ENCODE results near the gene ZMYND15.

ZMYND15 gene

DNA sequence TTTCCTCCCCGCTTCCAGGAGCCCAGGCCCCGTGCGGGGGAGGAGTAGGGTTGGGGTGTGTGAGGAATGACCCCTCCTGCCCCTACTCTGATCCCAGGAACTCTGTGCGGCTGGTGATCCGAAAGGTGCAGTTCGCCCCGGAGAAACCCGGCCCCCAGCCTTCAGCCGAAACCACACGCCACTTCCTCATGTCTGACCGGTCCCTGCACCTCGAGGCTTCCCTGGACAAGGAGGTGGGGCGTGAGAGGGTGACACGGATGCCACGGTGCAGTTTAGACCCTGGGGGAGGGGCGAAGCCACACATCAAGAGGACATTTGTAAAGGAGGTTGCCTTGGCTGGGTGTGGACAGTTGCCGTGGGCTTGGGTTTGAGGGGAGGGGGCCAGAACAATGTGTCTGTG lies 21.8 kb upstream of the ZMYND15 start:
- no peak for DNase-seq (ENCODE audit: low read depth)

DNA sequence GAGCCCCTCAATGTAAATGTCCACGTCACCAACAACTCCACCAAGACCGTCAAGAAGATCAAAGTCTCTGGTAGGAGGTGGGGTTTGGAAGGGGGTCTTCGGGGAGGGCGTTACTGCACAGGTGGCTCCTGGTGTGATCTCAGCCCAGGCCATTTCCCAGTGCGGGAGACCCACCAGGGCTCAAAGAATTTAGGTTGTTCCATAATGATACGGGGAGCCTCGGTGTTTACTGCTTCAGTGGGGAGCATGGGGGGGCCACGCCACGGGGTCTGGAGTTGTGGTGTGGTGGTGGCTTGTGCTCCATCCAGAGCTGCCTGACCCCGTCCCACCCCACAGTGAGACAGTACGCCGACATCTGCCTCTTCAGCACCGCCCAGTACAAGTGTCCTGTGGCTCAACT lies 21.4 kb upstream of the ZMYND15 start:
- DNase-seq (ENCODE audit: low read depth) = no peak

DNA sequence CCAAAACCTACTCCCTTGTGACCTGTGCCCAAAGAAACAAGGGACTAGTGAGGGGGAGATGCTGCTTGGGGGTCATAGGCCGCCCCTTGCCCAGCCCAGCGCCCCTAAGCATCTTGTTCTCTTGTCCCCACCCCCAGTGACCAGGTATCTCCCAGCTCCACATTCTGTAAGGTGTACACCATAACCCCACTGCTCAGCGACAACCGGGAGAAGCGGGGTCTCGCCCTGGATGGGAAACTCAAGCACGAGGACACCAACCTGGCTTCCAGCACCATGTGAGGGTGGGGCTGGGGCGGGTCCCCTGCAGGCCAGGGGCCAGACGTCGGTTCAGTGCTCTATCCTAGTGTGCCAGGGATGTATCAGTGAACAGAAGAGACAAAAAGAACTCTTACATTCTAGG lies 20.5 kb upstream of the ZMYND15 start:
- DNase-seq (ENCODE audit: low read depth) = no peak

DNA sequence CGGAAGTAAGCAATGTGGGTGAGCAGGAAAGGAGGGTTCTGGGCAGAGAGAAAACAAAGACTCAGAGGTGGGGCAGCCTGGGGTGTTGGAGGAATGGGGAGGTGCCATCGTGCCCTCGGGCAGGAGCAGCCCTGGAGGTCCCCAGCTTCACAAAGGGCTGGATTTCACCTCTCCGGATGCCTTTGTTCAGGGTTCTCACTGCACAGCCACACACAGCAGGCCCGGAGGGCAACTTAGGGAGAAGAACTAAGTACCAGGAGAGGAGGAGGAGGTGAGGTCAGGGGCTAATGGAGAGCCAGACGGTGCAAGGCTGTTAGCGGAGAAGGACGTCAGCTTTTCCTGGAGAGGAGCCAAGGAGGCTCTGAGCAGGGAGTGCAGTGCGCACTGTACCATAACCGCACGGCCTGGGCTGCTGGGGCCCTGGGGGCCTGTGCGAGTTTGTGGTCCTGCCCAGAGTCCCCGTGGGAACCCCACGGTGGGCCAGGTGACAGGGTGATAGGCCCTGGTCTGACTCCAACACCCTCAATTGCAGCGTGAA lies 19.9 kb upstream of the ZMYND15 start:
- DNase-seq (ENCODE audit: low read depth) = no peak

DNA sequence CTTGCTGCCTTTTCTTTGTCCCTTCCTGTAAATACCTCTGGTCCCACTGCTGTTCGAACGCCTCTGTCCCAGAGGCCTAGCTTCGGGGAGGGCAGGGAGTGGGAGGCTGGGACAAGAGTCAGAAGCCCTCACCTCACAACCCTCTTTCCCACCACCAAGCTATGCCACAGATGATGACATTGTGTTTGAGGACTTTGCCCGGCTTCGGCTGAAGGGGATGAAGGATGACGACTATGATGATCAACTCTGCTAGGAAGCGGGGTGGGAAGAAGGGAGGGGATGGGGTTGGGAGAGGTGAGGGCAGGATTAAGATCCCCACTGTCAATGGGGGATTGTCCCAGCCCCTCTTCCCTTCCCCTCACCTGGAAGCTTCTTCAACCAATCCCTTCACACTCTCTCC lies 18.8 kb upstream of the ZMYND15 start:
- DNase-seq (ENCODE audit: low read depth) = no peak

DNA sequence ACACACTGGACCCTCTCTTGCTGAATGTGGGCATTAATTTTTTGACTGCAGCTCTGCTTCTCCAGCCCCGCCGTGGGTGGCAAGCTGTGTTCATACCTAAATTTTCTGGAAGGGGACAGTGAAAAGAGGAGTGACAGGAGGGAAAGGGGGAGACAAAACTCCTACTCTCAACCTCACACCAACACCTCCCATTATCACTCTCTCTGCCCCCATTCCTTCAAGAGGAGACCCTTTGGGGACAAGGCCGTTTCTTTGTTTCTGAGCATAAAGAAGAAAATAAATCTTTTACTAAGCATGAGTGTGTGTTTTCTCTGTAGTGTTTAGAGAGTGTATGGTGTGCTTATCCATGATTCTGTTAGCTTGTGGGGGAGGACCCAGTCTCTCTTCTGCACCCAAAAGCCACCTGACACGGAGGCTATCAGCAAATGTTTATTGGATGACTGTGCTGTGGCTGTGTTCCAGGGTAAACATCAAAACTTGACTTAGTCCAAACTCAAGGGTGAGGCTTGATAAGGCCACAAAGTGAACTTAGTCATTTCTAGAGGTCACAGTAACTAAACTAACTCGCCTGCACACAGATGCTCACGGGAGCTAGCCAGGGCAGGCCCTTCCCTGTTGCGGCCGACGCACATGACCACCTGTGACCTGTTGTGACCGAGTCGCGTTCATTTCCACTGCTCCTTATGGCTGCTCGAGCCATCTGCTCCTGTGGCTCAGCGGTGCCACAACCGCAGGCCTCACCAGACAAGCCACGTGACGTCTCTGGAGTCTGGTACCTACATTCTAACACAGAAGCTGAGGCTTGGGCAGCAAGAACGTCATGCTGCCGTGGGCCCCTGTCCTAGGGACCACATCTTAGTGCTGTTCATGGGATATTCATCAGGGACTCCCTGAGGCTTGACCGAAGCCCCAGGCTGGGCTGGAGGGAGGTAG lies 18.2 kb upstream of the ZMYND15 start:
- no peak for DNase-seq (ENCODE audit: low read depth)

DNA sequence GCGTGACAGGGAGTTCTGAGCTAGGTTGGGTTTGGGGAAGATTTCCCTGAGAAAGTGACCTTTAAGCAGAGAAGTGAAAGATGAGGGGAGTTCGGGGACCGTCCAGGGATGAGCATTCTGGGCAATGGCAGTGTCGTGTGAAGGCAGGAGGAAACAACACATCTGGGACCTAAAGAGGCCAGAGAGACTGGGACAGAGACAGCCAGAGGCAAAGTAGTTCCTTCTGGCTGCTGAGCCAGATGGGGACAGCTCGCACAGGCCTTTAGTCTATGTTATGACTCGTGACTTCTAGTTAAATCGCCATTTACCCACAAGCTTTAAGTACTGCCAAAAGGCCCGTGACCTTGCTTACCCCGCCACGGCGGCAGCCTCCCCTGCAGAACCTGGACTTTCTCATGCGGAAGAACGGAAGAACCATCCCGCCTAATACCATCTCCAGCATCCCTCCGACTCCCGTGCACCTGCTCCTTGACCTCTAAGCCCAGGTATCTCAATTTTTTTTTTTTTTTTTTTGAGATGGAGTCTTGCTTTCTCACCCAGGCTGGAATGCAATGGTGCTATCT lies 16.9 kb upstream of the ZMYND15 start:
- no peak for DNase-seq (ENCODE audit: low read depth)

DNA sequence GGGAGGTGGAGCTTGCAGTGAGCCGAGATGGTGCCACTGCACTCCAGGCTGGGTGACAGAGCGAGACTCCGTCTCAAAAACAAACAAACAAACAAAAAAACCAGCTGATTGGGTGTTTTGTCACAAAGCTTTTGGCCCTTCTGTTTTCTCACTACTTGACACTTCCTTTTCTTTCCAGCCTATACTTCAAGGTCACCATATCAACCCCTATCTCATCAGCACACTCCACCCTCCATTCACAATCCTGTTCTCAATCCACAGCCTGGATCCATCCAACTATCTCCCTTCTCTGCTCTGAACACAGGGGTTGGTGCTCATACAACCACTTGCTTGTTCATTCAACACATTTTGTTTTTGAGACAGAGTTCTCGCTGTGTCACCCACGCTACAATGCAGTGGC lies 15.0 kb upstream of the ZMYND15 start:
- no peak for DNase-seq (ENCODE audit: low read depth)

DNA sequence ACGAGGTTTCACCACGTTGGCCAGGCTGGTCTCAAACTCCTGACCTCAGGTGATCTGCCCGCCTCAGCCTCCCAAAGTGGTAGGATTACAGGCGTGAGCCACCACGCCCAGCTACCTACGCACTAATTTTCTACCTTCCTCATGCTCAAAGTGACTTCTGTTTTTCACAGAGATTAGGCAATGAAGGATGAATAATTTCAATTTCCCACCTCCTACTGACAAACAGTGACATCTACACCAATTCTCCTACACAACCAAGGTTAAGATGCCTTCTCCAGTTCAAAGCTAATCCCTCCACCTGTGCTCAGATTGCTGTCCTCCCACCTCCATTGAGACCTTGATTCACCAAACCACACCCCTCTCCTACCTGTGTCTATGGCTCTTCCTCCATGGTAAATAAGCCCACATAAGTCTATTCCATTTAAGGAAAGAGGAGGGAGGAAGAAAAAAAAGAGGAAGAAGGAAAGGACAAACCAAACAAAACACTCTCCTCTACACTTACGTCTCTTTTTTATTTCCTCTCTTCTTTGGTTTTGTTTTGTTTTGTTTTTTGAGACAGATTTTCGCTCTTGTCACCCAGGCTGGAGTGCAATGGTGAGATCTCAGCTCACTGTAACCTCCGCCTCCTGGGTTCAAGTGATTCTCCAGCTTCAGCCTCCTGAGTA lies 13.9 kb upstream of the ZMYND15 start:
- no peak for DNase-seq (ENCODE audit: low read depth)

DNA sequence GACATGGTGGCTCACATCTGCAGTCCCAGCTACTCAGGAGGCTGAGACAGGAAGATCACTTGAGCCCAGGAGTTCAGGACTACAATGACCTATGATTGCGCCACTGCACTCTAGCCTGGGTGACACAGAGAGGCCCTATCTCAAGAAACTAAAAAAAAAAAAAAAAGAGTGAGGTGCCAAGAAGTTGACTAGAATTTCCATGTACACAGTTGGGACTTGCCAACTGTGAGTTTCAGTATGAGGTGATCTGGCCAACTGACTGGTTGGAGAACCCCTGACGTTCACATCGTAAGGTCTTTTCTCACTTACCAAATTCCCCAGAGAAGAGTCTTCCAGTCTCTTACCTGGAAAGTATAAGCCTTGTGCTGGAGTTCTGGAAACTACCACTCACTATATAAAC lies 11.5 kb upstream of the ZMYND15 start:
- no peak for DNase-seq (ENCODE audit: low read depth)

DNA sequence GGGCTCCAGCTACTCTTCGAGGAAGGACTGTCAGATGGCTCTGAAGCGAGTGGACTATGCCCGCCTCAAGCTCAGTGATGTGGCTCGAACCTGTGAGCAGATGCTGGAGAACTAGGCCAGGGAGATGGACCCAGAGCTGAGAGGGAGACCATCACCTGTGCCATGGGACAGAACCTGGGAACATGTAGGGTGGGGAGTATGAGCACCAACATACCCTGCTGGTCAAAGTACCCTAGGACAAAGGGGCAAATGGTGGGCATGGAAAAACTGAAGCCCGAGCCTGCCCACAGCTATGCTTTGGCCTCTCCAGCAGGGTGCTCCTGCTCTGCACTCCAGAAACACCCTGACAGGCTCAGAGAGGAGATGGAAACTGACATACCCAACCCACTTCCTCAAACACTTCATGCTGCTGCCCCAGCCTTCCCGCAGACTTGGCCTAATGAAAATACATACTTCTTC lies 6.5 kb upstream of the ZMYND15 start:
- DNase-seq (ENCODE audit: low read depth) = no peak

DNA sequence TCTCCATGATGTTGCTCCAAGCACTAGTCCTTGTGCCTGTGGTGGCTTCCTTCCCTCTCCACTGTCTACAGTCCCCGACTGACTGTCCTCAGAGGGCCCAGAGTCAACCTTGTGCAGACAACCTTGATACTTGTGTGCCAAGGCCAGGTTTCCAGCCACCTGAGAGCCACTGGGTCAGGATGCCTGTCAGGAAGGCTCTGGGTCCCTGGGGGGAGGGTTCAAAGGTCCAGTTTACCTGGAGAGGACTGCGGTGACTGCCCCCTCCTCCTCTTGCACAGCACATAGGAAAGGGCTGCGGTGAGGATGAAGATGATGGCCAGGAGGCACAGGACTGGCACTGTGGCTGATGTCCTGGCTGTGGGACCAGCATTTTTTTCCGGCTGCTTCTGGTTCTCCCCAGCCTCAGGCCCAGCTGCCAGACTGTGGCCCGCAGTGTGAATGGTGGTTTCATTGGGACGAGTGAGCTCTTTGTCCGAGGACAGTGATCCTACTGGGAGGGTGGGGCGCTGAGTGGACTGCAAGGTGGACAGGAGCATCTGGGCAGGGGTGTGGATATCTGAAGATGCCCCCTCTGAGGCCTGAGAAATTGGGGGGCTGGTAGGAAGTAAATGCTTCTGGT lies 4.7 kb upstream of the ZMYND15 start:
- no peak for DNase-seq (ENCODE audit: low read depth)

DNA sequence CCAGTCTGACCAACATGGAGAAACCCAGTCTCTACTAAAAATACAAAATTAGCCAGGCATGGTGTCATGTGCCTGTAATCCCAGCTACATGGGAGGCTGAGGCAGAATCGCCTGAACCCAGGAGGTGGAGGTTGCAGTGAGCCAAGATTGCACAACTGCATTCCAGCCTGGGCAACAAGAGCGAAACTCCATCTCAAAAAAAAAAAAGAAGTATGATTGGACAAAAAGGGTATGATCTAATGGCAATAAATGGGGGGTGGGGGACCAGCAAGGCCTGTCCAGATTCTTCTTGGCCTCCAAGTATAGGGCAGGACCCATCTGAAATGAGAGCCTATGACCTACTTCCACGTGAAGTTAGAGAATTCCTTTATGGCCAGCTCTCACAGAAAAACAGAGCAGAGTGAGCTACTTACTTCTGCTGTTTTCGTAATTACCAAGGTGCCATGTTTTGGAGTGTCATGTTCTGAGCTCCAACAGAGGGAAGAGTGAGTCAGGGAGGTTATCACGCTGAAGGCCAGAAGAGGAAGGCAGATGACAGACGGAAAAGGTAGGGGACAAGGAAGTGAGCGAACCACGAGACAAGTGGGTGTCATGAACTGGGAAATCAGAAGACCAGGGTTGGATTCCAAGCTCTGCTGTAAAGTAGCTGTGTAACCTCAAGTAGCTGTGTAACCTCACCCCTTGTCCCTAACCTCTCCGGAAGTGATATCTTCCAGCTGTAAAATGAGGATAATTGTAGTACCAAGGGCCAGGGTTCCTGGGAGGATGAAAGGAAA lies 3.6 kb upstream of the ZMYND15 start:
- no peak for DNase-seq (ENCODE audit: low read depth)

DNA sequence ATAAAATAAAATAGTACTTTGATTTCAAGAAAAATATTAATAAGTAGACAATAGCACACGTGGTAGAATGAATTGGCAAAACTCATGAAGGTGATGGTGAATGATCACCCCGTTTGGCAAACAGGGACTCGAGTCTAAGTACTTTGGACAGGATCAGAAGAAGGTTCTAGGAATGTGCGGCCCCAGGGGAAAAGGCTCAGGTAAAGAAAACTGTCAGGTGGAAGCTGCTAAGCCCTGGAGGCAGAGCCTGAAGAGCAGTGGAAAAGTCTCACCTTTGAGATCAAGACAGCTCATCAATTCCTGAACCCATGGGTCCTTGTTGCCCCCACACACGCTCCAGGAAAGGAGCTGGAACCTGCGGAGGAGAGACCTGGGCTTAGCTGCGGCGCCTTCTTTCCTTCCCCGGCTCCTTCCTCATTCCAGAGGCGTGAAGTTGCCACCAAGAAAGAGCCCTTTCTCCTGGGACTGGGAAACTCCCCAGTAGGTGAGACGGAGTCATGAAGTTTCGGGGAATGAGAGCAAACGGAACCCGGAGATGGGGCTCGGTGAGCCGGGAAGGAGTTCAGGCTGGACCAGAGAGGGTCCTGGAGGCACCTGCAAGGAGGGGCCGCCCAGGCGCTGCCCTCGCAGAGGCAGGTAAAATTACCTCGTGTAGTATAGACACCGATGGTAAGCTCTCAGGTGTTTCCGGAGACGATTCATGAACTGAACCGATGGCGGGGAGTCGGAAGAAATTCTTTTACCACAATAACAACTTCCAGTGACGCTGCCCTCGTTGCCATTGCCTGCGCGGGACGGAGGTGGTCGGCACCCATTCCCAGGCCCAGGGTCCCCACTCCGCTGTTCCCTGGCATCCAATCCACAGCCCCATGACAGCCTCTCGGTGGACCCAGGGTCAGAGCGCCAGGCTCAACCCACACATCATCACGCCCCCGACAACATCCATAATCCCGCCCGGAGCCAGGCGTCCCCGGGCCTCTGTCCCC lies 1.2 kb upstream of the ZMYND15 start:
- DNase-seq (ENCODE audit: low read depth) = no peak

DNA sequence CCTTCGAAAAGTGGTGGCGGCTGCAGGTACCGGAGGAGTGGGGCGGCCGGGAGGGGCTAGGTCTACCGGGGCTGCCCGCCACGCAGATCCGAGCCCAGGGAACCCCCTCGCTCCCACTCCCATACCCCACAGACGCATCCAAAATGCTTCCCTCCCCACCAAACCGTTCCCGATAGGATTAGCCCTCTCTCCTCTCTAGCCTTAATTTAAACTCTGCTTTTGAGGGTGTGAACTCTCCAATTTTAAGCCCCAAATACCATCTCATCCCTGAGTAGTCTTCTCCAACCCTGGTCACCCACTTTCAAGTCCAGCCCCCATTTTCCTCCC lies 355 bp downstream of the ZMYND15 start:
- DNase-seq (ENCODE audit: low read depth) = no peak

DNA sequence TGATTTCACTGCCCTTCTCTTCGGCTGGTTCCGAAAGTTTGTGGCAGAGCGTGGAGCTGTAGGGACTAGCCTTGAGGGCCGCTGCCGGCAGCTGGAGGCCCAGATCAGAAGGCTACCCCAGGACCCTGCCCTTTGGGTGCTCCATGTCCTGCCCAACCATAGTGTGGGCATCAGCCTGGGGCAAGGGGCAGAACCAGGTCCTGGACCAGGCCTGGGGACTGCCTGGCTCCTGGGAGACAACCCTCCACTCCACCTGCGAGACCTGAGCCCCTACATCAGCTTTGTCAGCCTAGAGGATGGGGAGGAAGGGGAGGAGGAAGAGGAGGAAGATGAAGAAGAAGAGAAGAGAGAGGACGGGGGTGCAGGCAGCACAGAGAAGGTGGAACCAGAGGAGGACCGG lies 951 bp downstream of the ZMYND15 start:
- no peak for DNase-seq (ENCODE audit: low read depth)

DNA sequence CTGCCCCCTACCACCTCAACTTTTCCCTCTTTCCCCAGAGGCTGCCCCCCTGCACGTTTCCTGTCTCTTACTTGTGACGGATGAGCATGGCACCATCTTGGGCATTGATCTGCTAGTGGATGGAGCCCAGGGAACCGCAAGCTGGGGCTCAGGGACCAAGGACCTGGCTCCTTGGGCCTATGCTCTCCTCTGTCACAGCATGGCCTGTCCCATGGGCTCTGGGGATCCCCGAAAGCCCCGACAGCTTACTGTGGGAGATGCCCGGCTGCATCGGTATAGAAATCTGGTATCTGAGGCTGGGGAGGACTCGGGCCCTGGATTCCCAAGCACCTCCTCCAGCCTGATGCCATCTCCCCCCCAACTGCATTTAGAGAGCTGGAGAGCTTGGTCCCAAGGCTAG lies 1.9 kb downstream of the ZMYND15 start:
- no peak for DNase-seq (ENCODE audit: low read depth)

DNA sequence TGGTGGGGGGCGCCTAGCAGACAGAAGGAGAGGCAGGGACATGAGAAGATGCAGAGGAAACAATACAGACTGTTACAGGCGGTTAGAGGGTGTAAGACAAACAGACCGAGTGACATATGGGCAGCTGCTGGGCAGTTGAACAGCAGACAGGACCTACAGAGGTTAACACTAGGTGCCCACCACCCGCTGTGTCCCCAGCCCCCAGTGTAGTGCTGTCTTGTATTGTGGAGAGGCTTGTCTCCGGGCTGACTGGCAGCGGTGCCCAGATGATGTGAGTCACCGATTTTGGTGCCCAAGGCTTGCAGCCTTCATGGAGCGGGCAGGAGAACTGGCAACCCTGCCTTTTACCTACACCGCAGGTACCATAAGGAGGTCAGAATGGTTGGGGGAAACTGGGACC lies 2.5 kb downstream of the ZMYND15 start:
- no peak for DNase-seq (ENCODE audit: low read depth)

DNA sequence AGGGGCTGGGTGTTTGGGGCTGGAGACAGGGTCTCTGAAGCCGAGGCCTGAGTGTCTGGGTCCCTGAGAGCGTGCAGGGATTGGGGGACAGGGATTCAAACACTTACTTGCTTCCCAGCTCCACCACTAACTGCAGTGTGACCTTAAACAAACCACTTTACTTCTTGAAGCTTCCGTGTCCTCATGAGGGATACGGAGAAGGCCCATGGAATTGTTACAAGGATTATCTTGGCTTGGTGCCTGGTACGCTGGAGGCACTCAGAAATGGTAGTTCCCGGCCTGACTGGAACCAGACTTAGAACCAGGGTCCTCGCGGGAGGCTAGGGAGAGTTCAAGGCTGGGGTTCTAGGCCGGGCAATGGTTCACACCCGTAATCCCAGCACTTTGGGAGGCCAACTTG lies 3.0 kb downstream of the ZMYND15 start:
- no peak for DNase-seq (ENCODE audit: low read depth)

DNA sequence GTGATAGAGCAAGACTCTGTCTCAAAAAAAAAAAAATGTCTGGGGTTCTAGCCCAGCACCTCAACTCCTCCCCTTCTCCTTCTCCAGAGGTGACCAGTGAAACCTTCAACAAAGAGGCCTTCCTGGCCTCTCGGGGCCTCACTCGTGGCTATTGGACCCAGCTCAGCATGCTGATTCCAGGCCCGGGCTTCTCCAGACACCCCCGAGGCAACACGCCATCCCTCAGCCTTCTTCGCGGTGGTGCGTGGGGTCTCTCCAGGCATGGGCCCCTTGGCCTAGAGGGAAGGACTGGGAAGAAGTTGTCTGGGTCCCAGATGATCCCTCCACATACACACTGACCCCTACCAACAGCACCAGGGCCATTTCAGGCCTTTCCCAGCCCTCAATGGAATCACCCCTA lies 3.6 kb downstream of the ZMYND15 start:
- no peak for DNase-seq (ENCODE audit: low read depth)

DNA sequence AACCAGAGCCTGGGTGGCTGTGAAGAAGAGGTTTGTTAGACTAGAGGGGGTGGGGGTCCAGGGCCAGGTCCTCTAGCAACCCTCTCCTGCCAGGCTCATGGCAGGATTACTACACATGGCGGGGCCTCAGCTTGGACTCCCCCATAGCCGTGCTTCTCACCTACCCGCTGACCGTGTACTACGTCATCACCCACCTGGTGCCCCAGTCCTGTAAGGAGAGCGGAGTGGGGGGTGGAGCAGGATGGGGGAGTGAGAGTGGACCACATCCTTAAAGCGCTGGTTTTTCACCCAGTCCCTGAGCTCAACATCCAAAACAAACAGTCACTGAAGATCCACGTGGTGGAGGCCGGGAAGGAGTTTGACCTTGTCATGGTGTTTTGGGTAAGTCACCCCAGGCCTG lies 4.3 kb downstream of the ZMYND15 start:
- no peak for DNase-seq (ENCODE audit: low read depth)

All from stimulated activated CD8-positive, alpha-beta memory T cell treated with anti-CD3 and anti-CD28 coated beads, Interleukin-4, amount 100 ng/mL, for 24 hours (primary cell).